GM18499 (cell line): ENCODE data around the gene NCAPH2.

Source experiments
- ATAC-seq: cut with Tn5 transposase; IDR thresholded peaks from one replicate; pipeline ENCODE4 v1.9.1; 2021; ENCODE audit warnings: moderate number of reproducible peaks; ENCODE audit not compliant: insufficient read depth, unreplicated experiment

The NCAPH2 gene

GRCh38 chr22:50507991-50508884, at the start of gene NCAPH2:
NCAPH2 (plus strand) TSS chr22:50508224; CDS start chr22:50508338, 114 bp downstream.
- peak; percentile 40 for ATAC-seq

GRCh38 chr22:50459016-50459415, 49.0 kb upstream of the NCAPH2 start:
- no peak for ATAC-seq

- ATAC-seq, result no peak
These were observed 48.4 kb upstream of the NCAPH2 start for GRCh38 chr22:50459496-50460140.

- ATAC-seq, result no peak
These were observed 47.1 kb upstream of the NCAPH2 start for GRCh38 chr22:50460938-50461337.

GRCh38 chr22:50461536-50461935, 46.5 kb upstream of the NCAPH2 start:
- no peak for ATAC-seq

GRCh38 chr22:50461979-50462540, 46.0 kb upstream of the NCAPH2 start:
- no peak for ATAC-seq

- ATAC-seq, result no peak
These were observed 44.7 kb upstream of the NCAPH2 start for GRCh38 chr22:50463188-50463900.

GRCh38 chr22:50464451-50464850, 43.6 kb upstream of the NCAPH2 start:
- ATAC-seq, result no peak

GRCh38 chr22:50465066-50465930, 42.7 kb upstream of the NCAPH2 start:
- ATAC-seq, result no peak

GRCh38 chr22:50467341-50467740, 40.7 kb upstream of the NCAPH2 start:
- no peak for ATAC-seq

- ATAC-seq, result no peak
These were observed 40.1 kb upstream of the NCAPH2 start for GRCh38 chr22:50467773-50468440.

GRCh38 chr22:50468626-50469025, 39.4 kb upstream of the NCAPH2 start:
- no peak for ATAC-seq

GRCh38 chr22:50469377-50470305, 38.4 kb upstream of the NCAPH2 start:
- no peak for ATAC-seq

- no peak for ATAC-seq
These were observed 37.5 kb upstream of the NCAPH2 start for GRCh38 chr22:50470491-50470890.

GRCh38 chr22:50471197-50471847, 36.7 kb upstream of the NCAPH2 start:
- ATAC-seq, result no peak

GRCh38 chr22:50471962-50472361, 36.1 kb upstream of the NCAPH2 start:
- ATAC-seq, result no peak

- no peak for ATAC-seq
These were observed 34.9 kb upstream of the NCAPH2 start for GRCh38 chr22:50473088-50473487.
